Stomach (tissue), 9 donors: ENCODE measurements around the gene TMEM200C. TPM values are rescaled to one million over a fixed set of nuclear protein-coding genes. Genes with fewer than 3 reads are reported as not detected.
A peak's percentile ranks its signal among the peaks of the same experiment; 100 is the strongest.

Experiments used
- DNase-seq, 2 donors: peaks; one replicate each; pipeline versions ENCODE4 v3.0.0 to v3.0.0-alpha.2; 2013 to 2019
- H3K27ac ChIP-seq, 5 donors: fragments of 200-600 bp in 4 of 5; sonication (generic) in 4 of 5; one replicate each; pipeline ENCODE4 v1.5.1; 2013 to 2019; ENCODE audit warnings: mild to moderate bottlenecking in 1 of 5, moderate library complexity in 1 of 5
- H3K27me3 ChIP-seq, 3 donors: fragments of 200-600 bp; sonication (generic); one replicate each; pipeline ENCODE4 v1.5.1; 2017 to 2019; ENCODE audit warnings: mixed run types in 1 of 3
- H3K36me3 ChIP-seq, 4 donors: fragments of 200-600 bp; sonication (generic); 1 replicate in 3 of 4; 2 replicates in 1 of 4; pipeline ENCODE4 v1.5.1; 2016 to 2019
- H3K4me1 ChIP-seq, 4 donors: fragments of 200-600 bp; sonication (generic); one replicate each; pipeline ENCODE4 v1.5.1; 2016 to 2019
- H3K4me3 ChIP-seq, 4 donors: fragments of 200-600 bp; sonication (generic) in 3 of 4; one replicate each; pipeline ENCODE4 v1.5.1; 2016 to 2019; ENCODE audit warnings: mild to moderate bottlenecking in 1 of 4
- H3K9me3 ChIP-seq, 4 donors: fragments of 200-600 bp; sonication (generic); one replicate each; pipeline ENCODE4 v1.5.1; 2016 to 2019
- EP300 ChIP-seq: sonication (generic); formaldehyde crosslinking; IDR thresholded peaks from one replicate; pipeline ENCODE4 v1.6.1; 2017; ENCODE audit warnings: antibody characterized with exemption
- POLR2A ChIP-seq, 4 donors: fragments of 450-650 bp; IDR thresholded peaks; one replicate each; pipeline ENCODE4 v1.6.1; 2016; ENCODE audit warnings: antibody characterized with exemption in 4 of 4, control low read depth in 2 of 4, mild to moderate bottlenecking in 1 of 4, moderate library complexity in 1 of 4
- POLR2AphosphoS5 ChIP-seq, 3 donors: sonication (generic); formaldehyde crosslinking; IDR thresholded peaks; one replicate each; pipeline ENCODE4 v1.6.1; 2016; ENCODE audit warnings: antibody characterized with exemption in 3 of 3
- WGBS, 5 donors: extraction: QIAGEN DNeasy Blood & Tissue Kit in 3 of 5; methylation state at CpG; one replicate each; pipeline versions ENCODE4 v1.1.5 to v1.1.7; 2013 to 2018; 5-methylcytosine and 5-hydroxymethylcytosine counted together
- intact Hi-C: fragments of 100-400 bp; cut with DNase I; formaldehyde crosslinking; loops from one replicate; pipeline ENCODE4 v1.15.1; 2023; ENCODE audit warnings: low total_unique reads
- polyA plus RNA-seq, 3 donors: library from polyadenylated mRNA; stranded (reverse); fragments of 200-250 nt; gene quantifications; one replicate each; pipeline ENCODE4 v1.2.3, GENCODE V29; 2013
- total RNA-seq, 5 donors: library from RNA; depleted of rRNA; stranded (reverse); fragments of >200 nt; gene quantifications; one replicate each; pipeline versions ENCODE4 v1.1.0 to v1.2.3, GENCODE V29; 2014 to 2016
- TF ChIP-seq, protein P1 (sequence below), 7 experiments: fragments of 450-650 bp in 4 of 7; fragments of 200-600 bp in 3 of 7; sonication (generic) in 3 of 7; IDR thresholded peaks; one replicate each; pipeline ENCODE4 v1.5.1; 2016 to 2019; ENCODE audit warnings: antibody characterized with exemption in 7 of 7, control low read depth in 2 of 7, mild to moderate bottlenecking in 1 of 7
- donor health status: healthy with polysubstance abuse.
- donor health status: Bipolar disorder and iron deficiency.
- donor health status: healthy.

Gene TMEM200C
- total and polyA plus RNA-seq, 8 donors = 0.03 to 0.37 (median 0.12) TPM; not detected in 5

DNA sequence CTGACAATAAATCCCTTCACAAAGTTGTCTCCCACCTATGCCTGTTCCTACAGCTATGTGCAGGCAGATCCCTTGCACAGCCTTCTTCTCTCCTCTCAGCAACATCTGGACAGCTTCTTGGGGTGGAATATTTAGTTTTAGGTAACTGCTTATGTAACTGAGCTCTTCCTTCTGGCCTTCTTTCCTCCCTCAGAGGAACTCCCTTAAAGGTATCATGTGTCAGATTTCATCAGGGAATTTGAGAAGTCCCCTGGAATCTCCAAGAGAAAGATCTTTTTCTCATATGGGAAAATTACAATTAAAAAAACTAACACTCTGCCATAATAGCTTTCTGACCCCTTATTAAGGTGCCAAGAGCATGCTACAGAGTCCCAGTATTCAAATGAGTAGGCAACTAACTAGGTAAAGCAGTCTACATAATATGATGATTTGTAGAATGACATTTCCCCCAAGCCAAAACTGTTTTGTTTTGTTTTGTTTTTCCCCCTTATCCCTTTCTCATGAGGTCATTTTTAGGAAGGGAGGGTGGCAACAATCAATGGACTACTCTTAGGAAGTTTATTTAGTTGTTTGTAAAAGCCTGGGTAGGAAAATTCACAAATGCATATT, 2.4 kb downstream of the TMEM200C start:
- peaks cover 27 to 36% (median 33%) of the 10 kb centered on the region in 4 donors for H3K4me1 ChIP-seq
- TF ChIP-seq, protein P1, sequence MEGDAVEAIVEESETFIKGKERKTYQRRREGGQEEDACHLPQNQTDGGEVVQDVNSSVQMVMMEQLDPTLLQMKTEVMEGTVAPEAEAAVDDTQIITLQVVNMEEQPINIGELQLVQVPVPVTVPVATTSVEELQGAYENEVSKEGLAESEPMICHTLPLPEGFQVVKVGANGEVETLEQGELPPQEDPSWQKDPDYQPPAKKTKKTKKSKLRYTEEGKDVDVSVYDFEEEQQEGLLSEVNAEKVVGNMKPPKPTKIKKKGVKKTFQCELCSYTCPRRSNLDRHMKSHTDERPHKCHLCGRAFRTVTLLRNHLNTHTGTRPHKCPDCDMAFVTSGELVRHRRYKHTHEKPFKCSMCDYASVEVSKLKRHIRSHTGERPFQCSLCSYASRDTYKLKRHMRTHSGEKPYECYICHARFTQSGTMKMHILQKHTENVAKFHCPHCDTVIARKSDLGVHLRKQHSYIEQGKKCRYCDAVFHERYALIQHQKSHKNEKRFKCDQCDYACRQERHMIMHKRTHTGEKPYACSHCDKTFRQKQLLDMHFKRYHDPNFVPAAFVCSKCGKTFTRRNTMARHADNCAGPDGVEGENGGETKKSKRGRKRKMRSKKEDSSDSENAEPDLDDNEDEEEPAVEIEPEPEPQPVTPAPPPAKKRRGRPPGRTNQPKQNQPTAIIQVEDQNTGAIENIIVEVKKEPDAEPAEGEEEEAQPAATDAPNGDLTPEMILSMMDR (IDR thresholded peaks at IDR 0.05) = no peak
- no peak for TF ChIP-seq POLR2A (IDR thresholded peaks at IDR 0.05)
- TF ChIP-seq EP300 = no peak
- no peak for TF ChIP-seq POLR2AphosphoS5 (IDR thresholded peaks at IDR 0.05)
- no peaks in the 10 kb centered on the region for H3K9me3 ChIP-seq
- intact Hi-C loops = no loop called here
- no peak overlapping the region for H3K27ac ChIP-seq
- peaks cover 33 to 96% (median 74%) of the 10 kb centered on the region in 3 donors for H3K27me3 ChIP-seq
- DNase-seq = no peak
- H3K36me3 ChIP-seq = no peaks in the 10 kb centered on the region
- no peak overlapping the region for H3K4me3 ChIP-seq

- TF ChIP-seq, protein P1 (IDR thresholded peaks at IDR 0.05) = no peak
- TF ChIP-seq POLR2AphosphoS5 (IDR thresholded peaks at IDR 0.05) (no peak), POLR2A (IDR thresholded peaks at IDR 0.05) (no peak), EP300 (no peak)
- Histone ChIP-seq H3K27me3 (peaks cover 31 to 92% (median 66%) of the 10 kb centered on the region in 3 donors), H3K27ac (no peak overlapping the region), H3K9me3 (no peaks in the 10 kb centered on the region), H3K4me1 (peaks cover 27 to 36% (median 33%) of the 10 kb centered on the region in 4 donors), H3K36me3 (no peaks in the 10 kb centered on the region), H3K4me3 (no peak overlapping the region)
- intact Hi-C loops = no loop called here
- DNase-seq = no peak
- WGBS, 5 donors = 80 to 85% (median 84%) methylated on average over 8 to 15 of the region's 15 CpGs
These were observed 3.5 kb downstream of the TMEM200C start for GRCh38 chr18:5891854-5892215.

DNA sequence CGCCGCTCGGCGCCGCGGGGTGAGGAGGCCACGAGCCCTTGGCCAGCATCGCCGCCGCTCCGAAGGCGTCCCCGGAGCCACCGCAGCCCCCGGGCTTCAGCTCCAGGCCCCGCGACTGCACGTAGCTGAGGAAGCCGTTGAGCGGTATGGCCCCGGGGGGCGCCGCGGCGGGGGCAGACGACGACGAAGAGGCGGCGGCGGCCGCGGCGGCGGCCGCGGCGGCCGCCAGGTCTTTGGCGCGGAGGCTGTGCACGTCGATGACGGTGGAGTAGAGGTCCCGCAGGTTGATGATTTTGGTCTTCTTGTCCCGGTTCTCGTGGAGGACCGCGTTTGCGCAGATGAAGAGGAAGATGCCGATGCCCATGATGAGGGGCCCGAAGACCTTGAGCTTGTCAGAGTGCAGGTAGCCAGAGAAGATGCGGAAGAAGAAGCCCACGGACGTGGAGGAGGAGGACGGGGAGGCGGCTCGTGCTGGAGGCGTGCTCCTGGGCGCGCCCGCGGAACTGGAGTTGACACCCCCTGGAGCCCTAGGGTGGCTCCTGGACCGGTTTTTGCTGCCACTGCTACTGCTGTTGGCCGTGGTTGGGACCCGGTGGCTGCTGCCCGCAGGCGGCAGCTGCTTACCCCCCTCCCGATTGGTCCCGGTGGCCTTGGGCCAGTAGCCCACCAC, 4.0 kb downstream of the TMEM200C start:
- Histone ChIP-seq H3K4me3 (peak overlapping the region; percentile 47 to 60 (median 52)), H3K36me3 (no peaks in the 10 kb centered on the region), H3K27me3 (peaks cover 31 to 87% (median 63%) of the 10 kb centered on the region in 3 donors), H3K27ac (no peak overlapping the region), H3K4me1 (peaks cover 27 to 36% (median 32%) of the 10 kb centered on the region in 4 donors), H3K9me3 (no peaks in the 10 kb centered on the region)
- TF ChIP-seq, protein P1 (IDR thresholded peaks at IDR 0.05) = no peak
- TF ChIP-seq POLR2A (IDR thresholded peaks at IDR 0.05) = no peak
- TF ChIP-seq EP300 = no peak
- TF ChIP-seq POLR2AphosphoS5 (IDR thresholded peaks at IDR 0.05) = no peak
- DNase-seq = no peak
- 17 to 40% (median 25%) methylated on average over 16 to 69 of the region's 70 CpGs for WGBS, 5 donors
- intact Hi-C loops = no loop called here

- peaks cover 21 to 29% (median 25%) of the 10 kb centered on the region in 4 donors for H3K4me1 ChIP-seq
- peaks cover 25 to 80% (median 56%) of the 10 kb centered on the region in 3 donors for H3K27me3 ChIP-seq
- H3K9me3 ChIP-seq = no peaks in the 10 kb centered on the region
- H3K4me3 ChIP-seq = peak overlapping the region; percentile 47 to 60 (median 52)
- no peak overlapping the region for H3K27ac ChIP-seq
- H3K36me3 ChIP-seq = no peaks in the 10 kb centered on the region
- TF ChIP-seq POLR2AphosphoS5 (IDR thresholded peaks at IDR 0.05) = no peak
- TF ChIP-seq, protein P1 (IDR thresholded peaks at IDR 0.05) = peak in 3 of 7 experiments; percentile 47 to 75 (median 71)
- no peak for TF ChIP-seq POLR2A (IDR thresholded peaks at IDR 0.05)
- peak; percentile 34 to 78 for DNase-seq
- intact Hi-C loops = no loop called here
- WGBS, 5 donors = 2 to 11% (median 3%) methylated on average over 10 to 106 of the region's 106 CpGs
These were observed 4.8 kb downstream of the TMEM200C start for GRCh38 chr18:5890331-5891183.
